Measurements from ENCODE around the gene RGL4.

The RGL4 gene

DNA sequence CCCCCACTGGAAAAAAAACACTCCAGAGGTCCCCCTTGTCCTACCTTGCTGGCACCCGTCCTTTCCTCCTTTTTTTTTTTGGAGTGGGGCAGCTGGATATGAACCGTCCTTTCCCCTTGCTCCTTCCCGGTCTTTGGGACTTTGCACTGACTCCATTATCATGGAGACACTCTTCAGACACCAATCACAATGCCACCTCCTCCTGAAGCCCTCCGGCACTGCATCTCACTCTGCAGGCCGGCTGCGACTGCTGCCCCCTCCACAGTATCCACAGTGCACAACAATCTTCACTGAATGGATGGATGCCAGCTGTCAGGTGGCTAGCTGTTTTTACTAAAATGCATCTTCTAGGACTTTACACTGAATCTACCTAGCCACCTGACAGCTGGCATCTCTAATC is 12.7 kb upstream of the RGL4 start:
- no peak for DNase-seq

DNA sequence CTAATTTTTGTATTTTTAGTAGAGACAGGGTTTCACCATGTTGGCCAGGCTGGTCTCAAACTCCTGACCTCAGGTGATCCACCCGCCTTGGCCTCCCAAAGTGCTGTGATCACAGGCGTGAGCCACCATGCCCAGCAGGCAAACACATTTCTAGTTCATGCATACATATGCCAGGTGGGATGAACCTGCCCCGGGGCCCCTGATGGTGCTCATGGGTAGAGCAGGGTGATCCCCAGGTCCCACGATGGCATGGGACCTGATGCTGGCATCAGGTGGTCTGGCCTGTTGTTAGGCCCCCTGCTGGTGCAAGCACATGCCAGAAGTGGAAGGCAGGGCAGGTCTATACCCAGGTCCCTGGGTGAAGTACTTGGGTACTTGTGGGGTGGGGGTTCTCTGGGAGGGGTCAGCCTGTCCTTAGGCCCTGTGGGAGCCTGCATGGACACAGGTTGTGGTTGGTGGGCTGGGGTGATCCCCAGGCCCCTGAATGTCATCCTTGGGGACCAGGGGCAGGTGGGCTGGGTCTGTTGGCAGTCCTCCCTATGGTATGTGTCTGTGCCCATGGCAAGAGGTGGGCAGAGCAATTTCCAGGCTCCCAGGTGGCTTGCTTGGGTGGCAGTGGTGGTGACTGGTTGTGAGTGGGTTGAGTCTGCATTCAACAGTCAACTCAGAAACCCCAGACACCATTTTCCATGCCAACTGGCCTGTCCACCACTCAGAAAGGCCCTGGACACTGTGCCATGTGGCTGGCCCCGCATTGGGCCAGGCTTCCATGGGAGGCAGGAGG is 9.6 kb upstream of the RGL4 start:
- no peak for DNase-seq

GRCh38 chr22:23682077-23682476 is 8.7 kb upstream of the RGL4 start:
- DNase-seq, result peak in 1 of 2 donors; percentile 5

- no peak for DNase-seq
Observed at GRCh38 chr22:23682827-23683355, 7.9 kb upstream of the RGL4 start.

GRCh38 chr22:23683545-23683944 is 7.3 kb upstream of the RGL4 start:
- no peak for DNase-seq

- DNase-seq, result no peak
Observed at GRCh38 chr22:23684026-23684425, 6.8 kb upstream of the RGL4 start.

- DNase-seq, result no peak
Observed at GRCh38 chr22:23684561-23685031, 6.2 kb upstream of the RGL4 start.

DNA sequence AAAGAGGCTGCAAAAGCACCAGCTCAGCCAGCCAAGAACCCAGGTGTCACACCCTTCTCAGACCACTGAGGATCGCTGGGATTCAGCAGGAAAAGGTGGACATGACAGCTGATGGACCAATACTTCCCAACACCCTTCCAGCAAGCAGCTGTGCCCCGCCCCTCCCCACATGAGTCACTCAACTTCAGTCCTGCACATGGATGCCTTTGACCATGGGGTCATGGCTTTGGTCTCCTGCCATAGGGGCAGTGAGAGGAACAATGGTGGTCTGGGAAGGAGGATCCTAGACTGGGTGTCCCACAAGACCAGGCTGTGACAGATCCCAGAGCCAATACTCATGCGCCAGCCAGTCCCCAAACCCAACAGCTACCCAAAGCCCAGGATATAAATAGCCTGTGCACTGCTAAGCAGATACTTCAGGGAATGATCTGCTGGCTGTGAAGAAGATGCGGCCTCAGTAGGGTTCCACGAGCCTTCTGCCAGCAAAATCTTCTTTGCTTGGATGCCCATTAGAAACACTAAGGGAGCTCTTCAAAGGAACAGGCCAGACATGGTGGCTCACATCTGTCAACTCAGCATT is 5.5 kb upstream of the RGL4 start:
- no peak for DNase-seq

DNA sequence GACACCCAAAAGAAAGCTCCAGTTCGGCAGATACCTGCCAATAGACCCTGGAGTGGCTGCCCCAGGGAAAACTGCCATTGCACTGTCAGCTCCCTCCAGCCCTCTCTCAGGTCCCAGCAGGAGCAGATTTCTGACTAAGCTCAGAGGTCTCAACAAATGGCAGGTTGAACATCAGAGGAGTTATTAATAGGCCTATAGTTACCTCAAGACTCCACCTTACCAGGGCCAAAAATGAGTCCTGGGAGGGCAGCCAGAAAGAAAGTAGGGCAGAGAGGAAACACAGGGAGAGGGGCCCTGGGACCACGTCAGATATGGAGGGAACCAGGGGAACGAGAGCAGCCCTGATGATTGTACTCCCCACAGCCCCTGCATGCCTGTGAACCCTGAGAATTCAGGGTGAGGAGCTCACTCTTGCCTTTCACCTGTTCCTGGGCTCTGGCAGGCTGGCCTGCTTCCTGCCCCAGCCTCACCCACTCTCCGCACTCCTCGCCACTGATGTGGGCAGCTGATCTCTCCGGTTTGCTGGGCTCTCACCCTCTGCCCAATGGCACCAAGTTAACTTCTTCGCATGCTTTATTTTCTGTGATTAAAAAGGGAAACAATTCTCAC is 4.3 kb upstream of the RGL4 start:
- DNase-seq, result no peak

- DNase-seq, result no peak
Observed at GRCh38 chr22:23688121-23688520, 2.7 kb upstream of the RGL4 start.

- DNase-seq, result no peak
Observed at GRCh38 chr22:23688571-23688970, 2.2 kb upstream of the RGL4 start.

DNA sequence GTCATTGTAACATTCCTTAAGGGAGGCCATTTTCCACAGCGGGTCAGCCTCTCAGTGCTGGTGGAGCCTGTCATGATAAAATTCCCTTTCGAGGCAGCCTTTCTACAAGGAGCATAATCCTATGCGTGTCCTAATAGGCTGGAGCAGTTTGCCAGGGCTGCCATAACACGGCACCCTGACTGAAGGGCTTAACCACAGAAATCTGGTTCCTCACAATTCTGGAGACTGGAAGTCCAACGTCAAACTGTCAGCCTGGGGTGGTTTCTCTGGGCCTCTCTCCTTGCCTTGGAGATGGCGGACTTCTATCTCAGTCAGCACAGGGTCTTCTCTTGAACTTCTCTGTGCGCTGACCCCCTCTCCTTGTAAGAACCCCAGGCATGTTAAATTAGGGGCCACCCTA is 1.4 kb upstream of the RGL4 start:
- DNase-seq, result no peak

DNA sequence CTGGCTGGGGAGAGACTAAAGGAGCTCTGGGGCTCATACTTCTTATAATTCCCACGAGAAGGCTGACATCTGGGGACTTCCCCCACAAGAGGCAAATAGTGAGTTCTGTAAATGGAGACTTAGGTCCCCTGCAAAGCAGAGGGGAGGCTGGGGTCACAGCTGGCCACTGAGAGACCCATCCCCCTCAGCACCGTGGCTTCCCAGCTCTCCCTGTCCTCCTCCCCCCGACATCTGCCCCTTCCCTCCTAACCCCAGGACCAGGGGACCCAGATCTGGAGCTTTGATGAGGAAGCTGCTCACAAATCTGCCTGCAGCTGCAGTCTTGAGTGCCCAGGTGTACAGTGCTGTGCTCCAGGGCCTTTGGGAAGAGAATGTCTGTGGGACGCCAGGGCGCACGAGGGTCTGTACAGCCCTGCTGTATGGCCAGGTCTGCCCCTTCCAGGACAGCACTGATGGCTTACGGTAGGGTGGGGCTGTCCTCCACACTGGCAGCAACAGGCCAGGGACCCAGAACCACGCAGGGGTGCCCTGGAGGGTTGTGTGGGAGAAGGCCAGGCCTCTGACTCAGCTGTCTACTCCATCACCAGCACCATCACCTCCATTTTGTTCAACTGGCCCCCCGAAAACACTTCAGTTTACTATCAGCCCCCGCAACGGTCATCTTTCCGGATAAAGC is 1.1 kb downstream of the RGL4 start:
- no peak for DNase-seq

GRCh38 chr22:23692598-23693291 is 1.9 kb downstream of the RGL4 start:
- DNase-seq, result no peak

- DNase-seq, result no peak
Observed at GRCh38 chr22:23693979-23694680, 3.3 kb downstream of the RGL4 start.

GRCh38 chr22:23695141-23695540 is 4.3 kb downstream of the RGL4 start:
- DNase-seq, result no peak

DNA sequence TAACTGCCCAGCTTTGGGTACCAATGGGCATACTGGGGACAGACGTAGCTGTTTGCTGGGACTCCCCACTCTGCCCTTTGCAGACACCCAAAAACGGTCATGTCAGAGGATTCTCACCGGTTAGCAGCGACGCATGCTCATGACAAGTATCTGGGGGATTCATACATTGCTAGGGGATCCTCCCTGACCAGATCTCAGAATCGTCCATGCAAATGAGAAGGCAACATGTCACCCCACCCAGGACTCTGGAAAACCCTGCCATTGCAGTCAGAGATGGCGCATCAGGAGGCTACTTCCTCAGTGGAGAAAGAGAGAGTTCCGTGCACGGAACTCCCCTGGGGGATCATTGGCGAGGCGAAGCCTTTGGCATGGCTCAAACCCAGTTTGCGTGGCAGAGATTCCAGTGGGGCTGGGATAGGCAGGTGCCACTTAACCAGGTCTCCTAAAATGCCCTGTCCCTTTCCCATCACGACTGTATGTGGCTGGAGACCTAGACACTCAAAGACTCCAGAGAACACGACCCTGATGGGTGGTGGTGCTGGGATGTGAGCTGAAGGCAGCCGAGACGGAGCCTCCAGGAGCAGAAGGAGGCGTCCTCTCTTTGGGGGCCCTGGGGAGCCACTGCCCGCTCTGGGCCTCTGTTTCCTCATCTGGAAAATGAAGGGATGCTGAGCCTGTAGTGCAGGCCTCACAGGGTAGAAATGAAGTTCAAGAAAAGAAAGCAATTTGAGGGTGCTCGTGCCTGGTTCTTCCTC is 4.9 kb downstream of the RGL4 start:
- no peak for DNase-seq

DNA sequence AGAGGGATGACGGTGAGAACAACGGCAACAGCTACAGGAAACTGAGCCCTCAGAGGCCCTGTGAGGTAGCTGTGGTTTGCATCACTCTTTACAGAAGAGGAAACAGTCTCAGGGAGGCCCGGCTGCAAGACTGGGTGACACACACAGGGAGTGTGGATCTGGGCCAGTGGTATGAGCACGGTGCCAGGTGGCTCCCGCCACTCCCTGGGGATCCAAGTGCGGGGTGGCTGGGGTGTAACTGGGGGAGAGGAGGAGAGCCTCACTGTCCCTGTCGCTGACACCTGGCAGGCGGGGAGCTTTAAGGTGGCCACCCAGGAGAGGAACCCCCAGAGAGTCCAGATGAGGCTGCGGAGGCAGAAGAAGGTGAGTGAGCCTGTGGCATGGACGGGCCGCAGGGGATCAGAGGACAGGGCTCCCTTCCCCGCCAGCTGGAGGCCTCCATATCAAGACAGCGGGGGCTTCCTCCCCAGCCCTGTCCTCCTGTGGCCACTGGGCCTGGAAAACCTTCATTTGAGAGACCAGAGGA is 5.6 kb downstream of the RGL4 start:
- DNase-seq, result peak; percentile 76 to 77

DNA sequence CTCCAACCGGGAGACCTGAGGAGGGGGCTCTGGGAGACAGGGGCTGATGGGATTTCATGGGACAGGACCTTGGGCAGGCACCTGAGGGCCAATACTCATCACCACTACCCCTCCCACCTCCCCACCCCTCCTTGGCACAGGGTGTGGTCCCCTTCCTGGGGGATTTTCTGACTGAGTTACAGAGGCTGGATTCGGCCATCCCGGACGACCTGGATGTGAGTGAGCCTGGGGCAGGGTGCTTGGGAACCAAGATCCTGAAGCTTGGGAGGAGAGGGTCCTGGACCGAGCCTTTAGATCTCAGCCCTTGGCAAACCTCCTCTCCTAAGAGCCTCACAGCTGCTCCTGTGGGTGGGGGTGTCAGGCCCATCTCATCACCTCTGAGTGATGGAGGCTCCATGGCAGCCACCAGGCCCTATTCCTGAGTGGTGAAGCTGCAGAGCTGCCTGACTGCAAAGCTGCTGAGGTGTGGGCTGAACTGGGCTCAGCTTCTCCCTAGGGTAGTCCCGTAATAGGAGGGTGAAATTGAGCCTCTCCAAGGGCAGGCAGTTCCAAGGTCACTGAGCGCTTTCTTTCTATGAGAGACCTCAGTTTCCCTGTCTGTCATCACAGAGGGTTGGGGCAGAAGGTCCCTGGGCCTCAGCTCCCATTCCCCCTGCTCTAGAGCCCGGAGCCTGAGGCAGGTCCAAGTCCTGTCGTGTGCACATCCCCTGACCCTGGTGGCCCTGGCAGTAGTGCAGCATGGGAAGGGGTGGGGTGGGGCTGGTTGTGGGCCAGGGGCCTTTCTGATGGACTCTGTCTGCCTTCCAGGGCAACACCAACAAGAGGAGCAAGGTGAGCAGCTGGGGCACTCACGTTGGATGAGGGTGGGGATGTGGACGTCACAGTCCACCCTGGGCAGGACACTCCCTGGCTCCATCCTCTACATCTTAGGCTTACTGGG is 6.5 kb downstream of the RGL4 start:
- no peak for DNase-seq

- DNase-seq, result no peak
Observed at GRCh38 chr22:23698094-23698493, 7.3 kb downstream of the RGL4 start.
